SK-N-SH (cell line): ENCODE measurements around the gene BTG1. TPM values are rescaled to one million over a fixed set of nuclear protein-coding genes. Genes with fewer than 3 reads are reported as not detected.
A peak's percentile ranks its signal among the peaks of the same experiment; 100 is the strongest.

ENCODE experiments used
- CTCF ChIA-PET: fragments of 300-600, 350-600 bp; formaldehyde crosslinking; extraction: SDS; loops from one replicate; lab custom pipeline; 2021; lab: Yijun Ruan, JAX
- POLR2A ChIA-PET: fragments of 350-600 bp; sonication (Branson Sonifier 250); formaldehyde crosslinking; extraction: SDS; loops from one replicate; lab custom pipeline; 2020; ENCODE audit warnings: antibody characterized with exemption, inconsistent platforms; lab: Yijun Ruan, JAX
- DNase-seq: peaks from one replicate; pipeline ENCODE4 v3.0.0; 2012
- H2AFZ ChIP-seq: fragments of 200-600 bp; sonication (generic); 2 replicates; pipeline ENCODE4 v1.8.1; 2016; ENCODE audit warnings: antibody characterized with exemption, mild to moderate bottlenecking, low read depth
- H3F3A ChIP-seq: fragments of 200-600 bp; sonication (generic); replicated peaks from 2 replicates; pipeline ENCODE3; 2016; ENCODE audit warnings: antibody characterized with exemption, mild to moderate bottlenecking; ENCODE audit not compliant: insufficient read depth
- H3K27ac ChIP-seq, 2 experiments: fragments of 200-500 bp in 1 of 2; fragments of 200-600 bp in 1 of 2; sonication (Bioruptor generic) in 1 of 2; sonication (generic), shearing (Covaris generic) in 1 of 2; 2 replicates each; pipeline versions ENCODE4 v1.5.1 to v1.6.1; 2014 to 2016; ENCODE audit warnings: low read depth in 2 of 2, inconsistent platforms in 1 of 2, low read length in 1 of 2, mild to moderate bottlenecking in 1 of 2, mixed read lengths in 1 of 2
- H3K27me3 ChIP-seq: fragments of 200-600 bp; sonication (generic), shearing (Covaris generic); 2 replicates; pipeline ENCODE4 v1.6.1; 2016; ENCODE audit warnings: mixed run types; ENCODE audit not compliant: insufficient read depth
- H3K36me3 ChIP-seq, 2 experiments: fragments of 200-500 bp in 1 of 2; fragments of 200-600 bp in 1 of 2; sonication (Bioruptor generic) in 1 of 2; sonication (generic) in 1 of 2; replicated peaks in 1 of 2; 2 replicates each; pipeline versions ENCODE3 to v1.5.1; 2014 to 2016; ENCODE audit warnings: low read length in 1 of 2, mild to moderate bottlenecking in 1 of 2; ENCODE audit not compliant: insufficient read depth in 2 of 2, control insufficient read depth in 1 of 2
- H3K4me1 ChIP-seq, 2 experiments: fragments of 200-500 bp in 1 of 2; fragments of 200-600 bp in 1 of 2; sonication (Bioruptor generic) in 1 of 2; sonication (generic), shearing (Covaris generic) in 1 of 2; 2 replicates each; pipeline versions ENCODE4 v1.5.1 to v1.6.1; 2014 to 2016; ENCODE audit warnings: low read depth in 1 of 2, low read length in 1 of 2, mixed run types in 1 of 2; ENCODE audit not compliant: insufficient read depth in 2 of 2, control insufficient read depth in 1 of 2
- H3K4me2 ChIP-seq: fragments of 200-600 bp; sonication (generic), shearing (Covaris generic); 2 replicates; pipeline ENCODE4 v1.6.1; 2017; ENCODE audit warnings: mixed run types
- H3K4me3 ChIP-seq, 2 experiments: fragments of 200-500 bp in 1 of 2; fragments of 200-600 bp in 1 of 2; sonication (Bioruptor generic) in 1 of 2; sonication (generic), shearing (Covaris generic) in 1 of 2; 2 replicates each; pipeline versions ENCODE4 v1.5.1 to v1.8.1; 2014 to 2016; ENCODE audit warnings: low read depth in 2 of 2, inconsistent platforms in 1 of 2, low read length in 1 of 2, mild to moderate bottlenecking in 1 of 2, mixed read lengths in 1 of 2, moderate library complexity in 1 of 2
- H3K79me2 ChIP-seq: fragments of 200-600 bp; sonication (generic); 2 replicates; pipeline ENCODE4 v1.8.1; 2017; ENCODE audit warnings: mild to moderate bottlenecking; ENCODE audit not compliant: insufficient read depth
- H3K9ac ChIP-seq: fragments of 200-600 bp; sonication (generic); 2 replicates; pipeline ENCODE4 v1.6.1; 2017; ENCODE audit warnings: mixed run types
- H3K9me2 ChIP-seq: fragments of 200-600 bp; sonication (generic); 2 replicates; pipeline ENCODE4 v1.6.1; 2017; ENCODE audit warnings: mixed run types
- H3K9me3 ChIP-seq: fragments of 200-600 bp; sonication (generic); 2 replicates; pipeline ENCODE4 v1.6.1; 2017; ENCODE audit warnings: mixed run types, mild to moderate bottlenecking, moderate library complexity
- H4K20me1 ChIP-seq: fragments of 200-600 bp; sonication (generic); 2 replicates; pipeline ENCODE4 v1.6.1; 2017; ENCODE audit warnings: mild to moderate bottlenecking, mixed run types; ENCODE audit not compliant: insufficient read depth
- ELF1 ChIP-seq: IDR thresholded peaks from 2 replicates; pipeline ENCODE4 v1.4.0; 2012
- EP300 ChIP-seq, 2 experiments: IDR thresholded peaks; 2 replicates each; pipeline versions ENCODE4 v1.4.0 to v1.6.1; 2012; ENCODE audit warnings: borderline replicate concordance in 1 of 2, low read depth in 1 of 2, low read length in 1 of 2
- FOXJ3 ChIP-seq: sonication (generic); formaldehyde crosslinking; IDR thresholded peaks from 2 replicates; pipeline ENCODE4 v1.5.1; 2020; ENCODE audit warnings: mild to moderate bottlenecking, missing genetic modification reagents
- GABPA ChIP-seq: IDR thresholded peaks from 2 replicates; pipeline ENCODE4 v1.4.0; 2012; ENCODE audit warnings: low read depth, mild to moderate bottlenecking
- MAX ChIP-seq: IDR thresholded peaks from 2 replicates; pipeline ENCODE4 v1.4.0; 2012; ENCODE audit warnings: low read depth
- MXI1 ChIP-seq: IDR thresholded peaks from 2 replicates; pipeline ENCODE4 v1.6.1; 2012; ENCODE audit warnings: mild to moderate bottlenecking, low read depth, low read length, improper control_type of control experiment
- PBX3 ChIP-seq: IDR thresholded peaks from 2 replicates; pipeline ENCODE4; 2012
- POLR2AphosphoS5 ChIP-seq: IDR thresholded peaks from 2 replicates; pipeline ENCODE4 v1.6.1; 2012; ENCODE audit warnings: low read depth, low read length
- RAD21 ChIP-seq: IDR thresholded peaks from 2 replicates; pipeline ENCODE4 v1.6.1; 2012; ENCODE audit warnings: mild to moderate bottlenecking, low read length
- TEAD4 ChIP-seq: IDR thresholded peaks from 2 replicates; pipeline ENCODE4 v1.4.0; 2012; ENCODE audit warnings: mild to moderate bottlenecking, borderline replicate concordance; ENCODE audit not compliant: insufficient read depth
- USF2 ChIP-seq: fragments of 150-350 bp; IDR thresholded peaks from 2 replicates; pipeline ENCODE4 v1.6.1; 2017; ENCODE audit warnings: antibody characterized with exemption, low read length, low read depth, borderline replicate concordance
- YY1 ChIP-seq: IDR thresholded peaks from 2 replicates; pipeline ENCODE4 v1.4.0; 2012; ENCODE audit warnings: low read depth, mild to moderate bottlenecking
- ZBTB33 ChIP-seq: IDR thresholded peaks from 2 replicates; pipeline ENCODE4 v1.4.0; 2012; ENCODE audit warnings: low read depth, borderline replicate concordance
- WGBS: methylation state at CpG from one replicate; pipeline ENCODE4 v1.1.6; 2017; ENCODE audit warnings: low lambda C conversion rate; 5-methylcytosine and 5-hydroxymethylcytosine counted together
- polyA plus RNA-seq, 3 experiments: library from polyadenylated mRNA; depleted of rRNA; stranded (reverse); fragments of >200 nt; gene quantifications; 2 replicates each; pipeline ENCODE4 v1.2.3, GENCODE V29; 2012
- TF ChIP-seq, protein P1 (sequence below): fragments of 150-350 bp; IDR thresholded peaks from 2 replicates; pipeline ENCODE4 v1.6.1; 2016; ENCODE audit warnings: mild to moderate bottlenecking, low read depth, low read length
- TF ChIP-seq, protein P2 (sequence below): IDR thresholded peaks from 2 replicates; pipeline ENCODE4 v1.4.0; 2012; ENCODE audit warnings: low read depth, borderline replicate concordance

Gene BTG1
- polyA plus RNA-seq, 1 of the 3 experiments (the other 2 are of a cell fraction) = 28.3 TPM

DNA sequence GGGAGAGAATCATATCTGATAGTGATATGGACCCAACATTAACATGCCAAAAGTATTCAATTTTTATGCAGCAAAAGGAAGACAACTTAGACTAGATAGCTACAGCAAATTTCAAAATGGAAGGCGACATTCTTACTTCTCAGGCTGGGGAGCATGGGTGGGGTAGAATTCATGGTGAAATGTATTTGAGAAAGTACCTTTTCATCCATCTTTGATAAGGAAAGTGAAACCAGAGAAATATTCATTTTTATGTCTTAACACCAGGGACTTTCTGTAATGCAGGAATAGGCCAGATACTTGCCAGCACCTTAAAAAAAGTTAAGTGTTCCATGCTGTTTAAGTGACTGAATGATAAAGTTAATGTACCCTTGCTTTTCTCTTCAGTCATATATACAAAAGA lies 13.4 kb downstream of the BTG1 start:
- H3K27ac ChIP-seq = no peak overlapping the region; a peak in 1 of 4 replicates
- H4K20me1 ChIP-seq = no peaks in the 10 kb centered on the region
- no peak overlapping the region for H2AFZ ChIP-seq
- peaks cover 27 to 50% of the 10 kb centered on the region in 2 experiments for H3K4me1 ChIP-seq
- peak overlapping the region; percentile 48 for H3K4me2 ChIP-seq
- ChIA-PET POLR2A (no interaction called here), CTCF (interaction anchor here (3.4 kb wide), 1 partner anchor 11 kb away, joined by 14 read pairs; no protein-coding TSS in a partner anchor)
- no peak overlapping the region for H3K9ac ChIP-seq
- H3F3A ChIP-seq = peaks cover 27% of the 10 kb centered on the region
- no peaks in the 10 kb centered on the region for H3K9me2 ChIP-seq
- TF ChIP-seq POLR2AphosphoS5 = no peak
- TF ChIP-seq MXI1 = no peak
- no peak for TF ChIP-seq USF2
- TF ChIP-seq EP300 (IDR thresholded peaks at IDR 0.05; ENCODE audit: borderline replicate concordance in 1 of 2, low read depth in 1 of 2, low read length in 1 of 2) = no peak
- TF ChIP-seq GABPA = no peak
- TF ChIP-seq FOXJ3 (CRISPR knock-in tag) = no peak
- TF ChIP-seq PBX3 = no peak
- TF ChIP-seq ELF1 = no peak
- TF ChIP-seq TEAD4 = no peak
- TF ChIP-seq MAX = no peak
- no peak for TF ChIP-seq RAD21
- TF ChIP-seq, protein P1, sequence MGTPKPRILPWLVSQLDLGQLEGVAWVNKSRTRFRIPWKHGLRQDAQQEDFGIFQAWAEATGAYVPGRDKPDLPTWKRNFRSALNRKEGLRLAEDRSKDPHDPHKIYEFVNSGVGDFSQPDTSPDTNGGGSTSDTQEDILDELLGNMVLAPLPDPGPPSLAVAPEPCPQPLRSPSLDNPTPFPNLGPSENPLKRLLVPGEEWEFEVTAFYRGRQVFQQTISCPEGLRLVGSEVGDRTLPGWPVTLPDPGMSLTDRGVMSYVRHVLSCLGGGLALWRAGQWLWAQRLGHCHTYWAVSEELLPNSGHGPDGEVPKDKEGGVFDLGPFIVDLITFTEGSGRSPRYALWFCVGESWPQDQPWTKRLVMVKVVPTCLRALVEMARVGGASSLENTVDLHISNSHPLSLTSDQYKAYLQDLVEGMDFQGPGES = no peak
- TF ChIP-seq YY1 = no peak
- TF ChIP-seq, protein P2, sequence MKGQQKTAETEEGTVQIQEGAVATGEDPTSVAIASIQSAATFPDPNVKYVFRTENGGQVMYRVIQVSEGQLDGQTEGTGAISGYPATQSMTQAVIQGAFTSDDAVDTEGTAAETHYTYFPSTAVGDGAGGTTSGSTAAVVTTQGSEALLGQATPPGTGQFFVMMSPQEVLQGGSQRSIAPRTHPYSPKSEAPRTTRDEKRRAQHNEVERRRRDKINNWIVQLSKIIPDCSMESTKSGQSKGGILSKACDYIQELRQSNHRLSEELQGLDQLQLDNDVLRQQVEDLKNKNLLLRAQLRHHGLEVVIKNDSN = no peak
- no peak for DNase-seq
- peaks cover 94% of the 10 kb centered on the region for H3K79me2 ChIP-seq
- 96% methylated on average over 1 of the region's 1 CpG for WGBS
- no peaks in the 10 kb centered on the region for H3K27me3 ChIP-seq
- no peaks in the 10 kb centered on the region for H3K9me3 ChIP-seq
- H3K36me3 ChIP-seq = peaks cover 0 to 3% of the 10 kb centered on the region in 2 experiments
- H3K4me3 ChIP-seq = no peak overlapping the region

DNA sequence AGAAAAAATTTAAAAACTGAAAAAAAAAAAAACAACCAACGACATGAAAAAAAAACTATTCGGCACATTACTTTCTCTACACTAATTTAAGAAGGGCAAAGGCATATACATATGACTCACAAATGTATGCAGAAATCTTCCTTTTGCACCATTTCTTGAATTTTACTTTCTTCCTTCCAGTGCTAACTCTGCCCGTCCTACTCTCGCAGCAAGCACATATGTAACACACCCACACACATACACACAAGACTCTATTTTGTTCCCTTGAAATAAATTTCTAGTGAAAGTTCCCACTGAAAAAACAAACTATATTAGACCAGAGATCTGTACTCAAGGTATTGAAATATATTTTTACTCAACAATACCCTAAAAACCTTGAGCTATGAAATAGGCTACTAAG lies 14.6 kb downstream of the BTG1 start:
- POLR2A ChIA-PET = no interaction called here
- H3K4me2 ChIP-seq = no peak overlapping the region
- no peak overlapping the region for H2AFZ ChIP-seq
- peaks cover 22 to 40% of the 10 kb centered on the region in 2 experiments for H3K4me1 ChIP-seq
- DNase-seq = no peak
- H3K36me3 ChIP-seq = peaks cover 0 to 7% of the 10 kb centered on the region in 2 experiments
- H3F3A ChIP-seq = peaks cover 17% of the 10 kb centered on the region
- no peak overlapping the region for H3K4me3 ChIP-seq
- H3K79me2 ChIP-seq = peaks cover 95% of the 10 kb centered on the region
- CTCF ChIA-PET = interaction anchor here (0.6 kb wide), 1 partner anchor 320 kb away, joined by 3 read pairs; no protein-coding TSS in a partner anchor
- TF ChIP-seq, protein P2 = no peak
- no peak for TF ChIP-seq ZBTB33
- TF ChIP-seq, all 33 proteins: peak for 0
- Histone ChIP-seq H4K20me1 (no peaks in the 10 kb centered on the region), H3K27me3 (no peaks in the 10 kb centered on the region), H3K9me2 (no peaks in the 10 kb centered on the region), H3K27ac (no peak overlapping the region), H3K9ac (no peak overlapping the region), H3K9me3 (no peaks in the 10 kb centered on the region)
- 95% methylated on average over 4 of the region's 4 CpGs for WGBS
